Progenitor cell of endocrine pancreas (in vitro differentiated cells): ENCODE data around the gene ETFA. TPM values are rescaled to one million over a fixed set of nuclear protein-coding genes. Genes with fewer than 3 reads are reported as not detected.
"Not testable (repeated sequence)": the region's sequence is repeated elsewhere in the genome, so short reads cannot be mapped to it uniquely, and the experiment has no call there.

Experiments
- DNase-seq: peaks from one replicate; pipeline ENCODE4 v3.0.0; 2021; ENCODE audit warnings: low spot score; ENCODE audit not compliant: unreplicated experiment
- H3K27ac Mint-ChIP-seq: 2 replicates; pipeline ENCODE4 v1.8.0; 2021; ENCODE audit warnings: mild to moderate bottlenecking, moderate library complexity, mixed read lengths
- H3K27me3 Mint-ChIP-seq: 2 replicates; pipeline ENCODE4 v1.8.0; 2021; ENCODE audit warnings: mixed read lengths
- H3K36me3 Mint-ChIP-seq: 2 replicates; pipeline ENCODE4 v1.8.0; 2022; ENCODE audit warnings: mixed read lengths; ENCODE audit not compliant: insufficient read depth
- H3K4me1 Mint-ChIP-seq: 2 replicates; pipeline ENCODE4 v1.8.0; 2021; ENCODE audit warnings: low read depth, mixed read lengths
- H3K4me3 Mint-ChIP-seq: 2 replicates; pipeline ENCODE4 v1.8.0; 2021; ENCODE audit warnings: low read depth, mild to moderate bottlenecking, moderate library complexity, mixed read lengths
- H3K9me3 Mint-ChIP-seq: 2 replicates; pipeline ENCODE4 v1.8.0; 2021; ENCODE audit warnings: low read depth, mixed read lengths
- total RNA-seq: library from RNA; stranded (reverse); gene quantifications from 2 replicates; pipeline ENCODE4 v1.2.1, GENCODE V29; 2021
- TF ChIP-seq, protein P1 (sequence below): fragments of 200-600 bp; sonication (generic); IDR thresholded peaks from one replicate; pipeline ENCODE4 v1.5.0; 2021; ENCODE audit warnings: antibody characterized with exemption, mild to moderate bottlenecking; ENCODE audit not compliant: unreplicated experiment

ETFA gene
- total RNA-seq, 1 donor from 2014 or later, result 105 TPM

DNA sequence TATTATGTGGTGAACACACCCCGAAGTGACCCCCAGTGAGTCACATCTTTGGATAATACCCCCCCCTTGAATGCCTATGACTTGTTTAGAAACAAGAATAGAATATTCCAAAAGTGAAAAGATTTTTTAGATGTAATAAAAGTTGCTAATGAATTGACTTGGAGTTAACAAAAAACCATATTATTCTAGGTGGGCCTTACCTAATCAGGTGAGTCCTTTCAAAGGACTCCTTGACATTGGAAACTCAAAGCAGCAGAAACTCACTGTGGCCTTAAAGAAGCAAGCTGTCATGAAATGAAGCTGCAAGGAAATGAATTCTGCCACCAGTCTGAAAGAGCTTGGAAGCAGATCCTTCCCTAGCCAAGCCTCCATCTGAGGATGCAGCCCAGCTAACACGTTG is 14.4 kb upstream of the ETFA start:
- Mint-ChIP-seq H3K36me3 (no peaks in the 10 kb centered on the region), H3K27me3 (peaks cover 38% of the 10 kb centered on the region), H3K4me1 (no peaks in the 10 kb centered on the region), H3K4me3 (no peak overlapping the region), H3K9me3 (no peaks in the 10 kb centered on the region), H3K27ac (no peak overlapping the region)
- DNase-seq, result no peak
- TF ChIP-seq, protein P1, sequence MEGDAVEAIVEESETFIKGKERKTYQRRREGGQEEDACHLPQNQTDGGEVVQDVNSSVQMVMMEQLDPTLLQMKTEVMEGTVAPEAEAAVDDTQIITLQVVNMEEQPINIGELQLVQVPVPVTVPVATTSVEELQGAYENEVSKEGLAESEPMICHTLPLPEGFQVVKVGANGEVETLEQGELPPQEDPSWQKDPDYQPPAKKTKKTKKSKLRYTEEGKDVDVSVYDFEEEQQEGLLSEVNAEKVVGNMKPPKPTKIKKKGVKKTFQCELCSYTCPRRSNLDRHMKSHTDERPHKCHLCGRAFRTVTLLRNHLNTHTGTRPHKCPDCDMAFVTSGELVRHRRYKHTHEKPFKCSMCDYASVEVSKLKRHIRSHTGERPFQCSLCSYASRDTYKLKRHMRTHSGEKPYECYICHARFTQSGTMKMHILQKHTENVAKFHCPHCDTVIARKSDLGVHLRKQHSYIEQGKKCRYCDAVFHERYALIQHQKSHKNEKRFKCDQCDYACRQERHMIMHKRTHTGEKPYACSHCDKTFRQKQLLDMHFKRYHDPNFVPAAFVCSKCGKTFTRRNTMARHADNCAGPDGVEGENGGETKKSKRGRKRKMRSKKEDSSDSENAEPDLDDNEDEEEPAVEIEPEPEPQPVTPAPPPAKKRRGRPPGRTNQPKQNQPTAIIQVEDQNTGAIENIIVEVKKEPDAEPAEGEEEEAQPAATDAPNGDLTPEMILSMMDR, result no peak

DNA sequence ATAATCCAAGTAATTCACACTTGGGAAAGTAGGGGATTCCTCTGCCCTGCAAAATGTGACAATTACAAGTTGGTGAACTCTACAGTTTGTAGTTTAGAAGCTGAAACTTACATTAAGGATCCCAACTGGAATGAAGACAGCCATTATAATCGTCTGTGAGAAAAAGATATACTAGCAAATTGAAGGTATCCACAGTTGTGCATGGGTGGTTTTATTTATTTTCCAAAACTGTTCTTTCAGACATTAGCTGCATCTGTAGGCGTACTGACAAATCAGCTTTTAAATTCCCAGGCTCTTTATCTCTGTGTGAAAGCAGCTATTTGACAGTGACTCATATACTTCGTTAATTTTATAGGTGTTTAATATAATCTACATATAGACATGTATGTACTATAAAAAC is 12.8 kb upstream of the ETFA start:
- no peaks in the 10 kb centered on the region for H3K9me3 Mint-ChIP-seq
- H3K36me3 Mint-ChIP-seq, result no peaks in the 10 kb centered on the region
- no peak overlapping the region for H3K27ac Mint-ChIP-seq
- peaks cover 29% of the 10 kb centered on the region for H3K27me3 Mint-ChIP-seq
- no peak for DNase-seq
- no peak overlapping the region for H3K4me3 Mint-ChIP-seq
- no peaks in the 10 kb centered on the region for H3K4me1 Mint-ChIP-seq
- TF ChIP-seq, protein P1, result no peak

DNA sequence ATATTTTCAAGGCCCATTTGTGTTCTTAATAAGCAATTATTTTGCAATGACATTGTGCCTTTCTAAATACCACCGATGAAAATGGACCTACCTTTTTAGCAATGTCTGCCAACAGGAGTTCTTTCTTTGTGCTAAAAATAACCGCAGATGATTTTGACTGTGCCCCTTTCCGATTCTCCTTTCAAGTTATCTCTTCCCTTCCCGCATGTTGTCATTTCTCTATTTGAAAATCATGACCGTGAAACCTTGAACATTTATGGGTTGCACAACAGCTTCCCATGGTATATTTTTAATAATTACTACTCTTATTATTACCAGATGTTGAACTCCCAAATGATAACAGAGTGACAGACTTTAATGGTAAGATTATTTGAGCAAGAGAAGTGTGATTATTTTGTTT is 10.3 kb upstream of the ETFA start:
- Mint-ChIP-seq H3K27me3 (peaks cover 15% of the 10 kb centered on the region), H3K4me3 (no peak overlapping the region), H3K4me1 (no peaks in the 10 kb centered on the region), H3K36me3 (no peaks in the 10 kb centered on the region), H3K9me3 (no peaks in the 10 kb centered on the region), H3K27ac (no peak overlapping the region)
- DNase-seq, result no peak
- TF ChIP-seq, protein P1, result no peak

DNA sequence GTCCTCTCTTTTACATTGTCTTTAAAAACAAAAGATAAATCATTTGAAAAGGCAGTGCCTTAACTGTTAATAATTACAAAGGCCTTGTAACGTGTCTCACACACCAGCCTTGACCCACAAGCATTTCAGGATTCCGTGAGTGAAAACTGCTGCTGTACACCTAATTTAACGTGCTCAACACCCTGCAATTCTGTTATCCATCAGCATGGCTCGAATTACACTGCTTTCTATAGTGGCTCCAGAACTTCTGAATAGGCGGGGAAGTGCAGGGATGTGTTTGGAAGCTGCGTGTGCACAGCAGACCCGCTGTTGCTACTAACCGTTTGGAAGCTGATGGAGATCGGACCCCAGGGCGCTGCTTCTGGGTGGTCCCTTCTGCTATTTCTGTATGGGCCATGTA is 9.9 kb upstream of the ETFA start:
- TF ChIP-seq, protein P1, result no peak
- Mint-ChIP-seq H3K9me3 (no peaks in the 10 kb centered on the region), H3K27ac (no peak overlapping the region), H3K4me1 (no peaks in the 10 kb centered on the region), H3K4me3 (no peak overlapping the region), H3K36me3 (no peaks in the 10 kb centered on the region), H3K27me3 (peaks cover 15% of the 10 kb centered on the region)
- DNase-seq, result no peak

DNA sequence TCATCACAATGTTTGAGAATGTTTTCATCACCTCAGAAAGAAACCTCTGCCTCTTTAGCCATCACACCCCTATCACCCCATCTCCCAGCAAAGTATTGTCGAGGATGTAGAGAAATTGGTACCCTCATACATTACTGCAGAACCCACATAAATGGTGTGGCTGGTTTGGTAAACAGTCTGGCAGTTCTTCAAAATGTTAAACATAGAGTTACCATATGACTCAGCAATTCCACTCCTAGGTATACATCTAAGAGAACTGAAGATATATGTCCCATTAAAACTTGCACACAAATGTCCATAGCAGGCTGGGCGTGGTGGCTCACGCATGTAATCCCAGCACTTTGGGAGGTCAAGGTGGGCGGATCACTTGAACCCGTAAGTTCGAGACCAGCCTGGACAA is 8.7 kb upstream of the ETFA start:
- Mint-ChIP-seq H3K36me3 (no peaks in the 10 kb centered on the region), H3K9me3 (no peaks in the 10 kb centered on the region), H3K4me1 (no peaks in the 10 kb centered on the region), H3K4me3 (no peak overlapping the region), H3K27ac (no peak overlapping the region), H3K27me3 (peaks cover 15% of the 10 kb centered on the region)
- TF ChIP-seq, protein P1, result no peak
- DNase-seq, result no peak

DNA sequence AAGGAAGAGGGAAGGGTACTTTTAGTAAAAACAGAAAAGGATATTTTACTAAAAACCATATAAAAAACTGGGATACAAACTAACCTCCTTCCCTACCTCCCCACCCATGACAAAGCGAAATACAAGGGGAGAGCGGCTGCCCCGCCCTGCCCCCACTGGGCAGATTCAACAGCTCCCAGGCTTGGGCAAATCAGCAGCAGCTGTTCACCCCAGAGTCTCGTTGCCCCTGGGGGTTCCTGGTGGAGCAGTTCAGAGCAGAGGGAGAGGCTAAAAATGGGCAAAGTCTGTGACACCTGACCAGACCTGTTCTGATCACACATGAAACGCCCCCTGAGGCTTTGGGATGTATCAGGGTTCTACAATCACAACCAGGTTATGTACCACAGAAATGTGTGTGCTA is 2.5 kb upstream of the ETFA start:
- Mint-ChIP-seq H3K9me3 (peaks cover 5% of the 10 kb centered on the region), H3K27ac (no peak overlapping the region), H3K4me3 (peak overlapping the region; percentile 31), H3K36me3 (peaks cover 4% of the 10 kb centered on the region), H3K27me3 (no peaks in the 10 kb centered on the region), H3K4me1 (peaks cover 20% of the 10 kb centered on the region)
- DNase-seq, result no peak
- TF ChIP-seq, protein P1, result no peak

DNA sequence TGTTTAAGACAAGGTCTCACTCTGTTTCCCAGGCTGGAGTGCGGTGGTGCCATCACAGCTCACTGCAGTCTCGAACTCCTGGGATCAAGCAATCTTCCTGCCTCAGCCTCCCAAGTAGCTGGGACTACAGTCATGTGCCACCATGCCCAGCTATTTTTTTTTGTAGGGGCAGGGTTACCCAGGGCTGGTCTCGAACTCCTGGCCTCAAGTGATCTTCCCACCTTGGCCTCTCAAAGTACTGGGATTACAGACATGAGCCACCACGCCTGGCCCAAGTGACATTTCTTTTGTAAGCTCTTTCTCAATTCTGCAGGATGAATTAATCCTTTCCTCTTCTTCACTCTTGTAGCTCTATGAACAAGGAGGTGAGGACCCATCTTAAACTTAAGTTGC is 1.9 kb upstream of the ETFA start:
- not testable (repeated sequence) for DNase-seq, H3K27me3 Mint-ChIP-seq, H3K36me3 Mint-ChIP-seq, H3K9me3 Mint-ChIP-seq
- peak overlapping the region; percentile 4 for H3K27ac Mint-ChIP-seq
- H3K4me1 Mint-ChIP-seq, result peaks cover 23% of the 10 kb centered on the region
- H3K4me3 Mint-ChIP-seq, result peak overlapping the region; percentile 31
